H9 (cell line): Measurements from ENCODE around the gene ZNF784. TPM values are rescaled to one million over a fixed set of nuclear protein-coding genes. Genes with fewer than 3 reads are reported as not detected.

Experiments used
- DNase-seq: peaks from one replicate; pipeline ENCODE4 v3.0.0-alpha.2; 2017
- H2AFZ ChIP-seq: one replicate; pipeline ENCODE4 v1.6.1; 2013; ENCODE audit warnings: mild to moderate bottlenecking, low read length, control low read depth, moderate library complexity
- H2AK5ac ChIP-seq: 2 replicates; pipeline ENCODE4 v1.6.1; 2013; ENCODE audit warnings: low read length, control low read depth, mixed read lengths; ENCODE audit not compliant: insufficient read length
- H2BK120ac ChIP-seq: one replicate; pipeline ENCODE4 v1.6.1; 2013; ENCODE audit warnings: low read depth, mild to moderate bottlenecking, low read length, control low read depth, inconsistent platforms; ENCODE audit not compliant: poor library complexity, severe bottlenecking
- H2BK12ac ChIP-seq: 2 replicates; pipeline ENCODE4 v1.6.1; 2013; ENCODE audit warnings: low read length, control low read depth, mixed read lengths, low read depth; ENCODE audit not compliant: insufficient read length
- H2BK15ac ChIP-seq: 2 replicates; pipeline ENCODE4 v1.6.1; 2013; ENCODE audit warnings: low read depth, low read length, control low read depth
- H2BK20ac ChIP-seq: one replicate; pipeline ENCODE4 v1.6.1; 2013; ENCODE audit warnings: low read depth, mild to moderate bottlenecking, low read length, control low read depth, inconsistent platforms; ENCODE audit not compliant: poor library complexity, severe bottlenecking
- H2BK5ac ChIP-seq: 2 replicates; pipeline ENCODE4 v1.6.1; 2013; ENCODE audit warnings: low read length, control low read depth, mixed read lengths; ENCODE audit not compliant: insufficient read length
- H3K14ac ChIP-seq: 2 replicates; pipeline ENCODE4 v1.6.1; 2013; ENCODE audit warnings: low read length, control low read depth; ENCODE audit not compliant: insufficient read depth
- H3K18ac ChIP-seq: 2 replicates; pipeline ENCODE4 v1.6.1; 2013; ENCODE audit warnings: low read depth, mild to moderate bottlenecking, mixed read lengths, low read length, control low read depth; ENCODE audit not compliant: insufficient read length
- H3K23ac ChIP-seq: 2 replicates; pipeline ENCODE4 v1.6.1; 2013; ENCODE audit warnings: low read length, control low read depth, mixed read lengths, low read depth; ENCODE audit not compliant: insufficient read length
- H3K23me2 ChIP-seq: 2 replicates; pipeline ENCODE4 v1.6.1; 2013; ENCODE audit warnings: low read depth, mild to moderate bottlenecking, mixed read lengths, low read length, control low read depth; ENCODE audit not compliant: insufficient read length, poor library complexity, severe bottlenecking
- H3K27ac ChIP-seq: 2 replicates; pipeline ENCODE4 v1.5.1; 2013; ENCODE audit warnings: low read length, control low read depth, mixed read lengths, low read depth; ENCODE audit not compliant: insufficient read length
- H3K27me3 ChIP-seq: 2 replicates; pipeline ENCODE4 v1.6.1; 2013; ENCODE audit warnings: low read length, control low read depth, inconsistent platforms; ENCODE audit not compliant: insufficient read depth
- H3K4ac ChIP-seq: 2 replicates; pipeline ENCODE4 v1.6.1; 2013; ENCODE audit warnings: low read depth, mild to moderate bottlenecking, control low read depth, inconsistent platforms, low read length, moderate library complexity
- H3K4me1 ChIP-seq: 2 replicates; pipeline ENCODE4 v1.6.1; 2013; ENCODE audit warnings: low read length, control low read depth, inconsistent platforms; ENCODE audit not compliant: insufficient read depth
- H3K4me2 ChIP-seq: 2 replicates; pipeline ENCODE4 v1.6.1; 2013; ENCODE audit warnings: low read length, control low read depth, mixed read lengths; ENCODE audit not compliant: insufficient read length, insufficient read depth
- H3K56ac ChIP-seq: 2 replicates; pipeline ENCODE4 v1.6.1; 2013; ENCODE audit warnings: low read depth, mild to moderate bottlenecking, mixed read lengths, low read length, control low read depth; ENCODE audit not compliant: insufficient read length
- H3K79me1 ChIP-seq: 2 replicates; pipeline ENCODE4 v1.6.1; 2013; ENCODE audit warnings: low read depth, mild to moderate bottlenecking, moderate library complexity, low read length, control low read depth, inconsistent platforms; ENCODE audit not compliant: insufficient read depth, poor library complexity, severe bottlenecking
- H3K79me2 ChIP-seq: 2 replicates; pipeline ENCODE4 v1.6.1; 2013; ENCODE audit warnings: low read length, control low read depth, inconsistent platforms; ENCODE audit not compliant: insufficient read depth
- H3K9ac ChIP-seq: 2 replicates; pipeline ENCODE4 v1.6.1; 2013; ENCODE audit warnings: low read length, control low read depth, mixed read lengths; ENCODE audit not compliant: insufficient read length; ENCODE audit errors: extremely low read depth
- H3K9me3 ChIP-seq: one replicate; pipeline ENCODE4 v1.6.1; 2013; ENCODE audit warnings: low read depth, low read length, inconsistent platforms; ENCODE audit not compliant: control insufficient read depth
- H3T11ph ChIP-seq: one replicate; pipeline ENCODE4 v1.6.1; 2013; ENCODE audit warnings: mild to moderate bottlenecking, low read length, control low read depth, inconsistent platforms
- H4K20me1 ChIP-seq: one replicate; pipeline ENCODE4 v1.6.1; 2013; ENCODE audit not compliant: control insufficient read depth, insufficient read length, insufficient read depth
- H4K5ac ChIP-seq: 2 replicates; pipeline ENCODE4 v1.6.1; 2013; ENCODE audit warnings: low read depth, mild to moderate bottlenecking, mixed read lengths, low read length, control low read depth; ENCODE audit not compliant: insufficient read length
- H4K8ac ChIP-seq: replicated peaks from 2 replicates; pipeline ENCODE4 v1.6.1; 2013; ENCODE audit warnings: low read length, control low read depth, mixed read lengths, low read depth; ENCODE audit not compliant: insufficient read length
- H4K91ac ChIP-seq: 2 replicates; pipeline ENCODE4 v1.6.1; 2013; ENCODE audit warnings: low read depth, mild to moderate bottlenecking, moderate library complexity, mixed read lengths, low read length, control low read depth; ENCODE audit not compliant: insufficient read length
- H3K27ac Mint-ChIP-seq, 3 experiments: 2 replicates in 2 of 3; 3 replicates in 1 of 3; pipeline ENCODE4 v1.8.0; 2020 to 2021; ENCODE audit warnings: mixed read lengths in 3 of 3, mild to moderate bottlenecking in 1 of 3, moderate library complexity in 1 of 3
- H3K27me3 Mint-ChIP-seq: 2 replicates; pipeline ENCODE4 v1.8.0; 2021; ENCODE audit warnings: low read depth, mild to moderate bottlenecking, moderate library complexity, mixed read lengths
- H3K36me3 Mint-ChIP-seq, 3 experiments: 2 replicates in 2 of 3; 3 replicates in 1 of 3; pipeline ENCODE4 v1.8.0; 2020 to 2021; ENCODE audit warnings: low read depth in 3 of 3, mixed read lengths in 3 of 3; ENCODE audit not compliant: insufficient read depth in 1 of 3
- H3K4me1 Mint-ChIP-seq, 2 experiments: 2 replicates each; pipeline ENCODE4 v1.8.0; 2020; ENCODE audit warnings: mixed read lengths in 2 of 2
- H3K4me3 Mint-ChIP-seq, 2 experiments: 2 replicates in 1 of 2; 3 replicates in 1 of 2; pipeline ENCODE4 v1.8.0; 2020 to 2021; ENCODE audit warnings: mild to moderate bottlenecking in 2 of 2, mixed read lengths in 2 of 2, moderate library complexity in 1 of 2
- H3K9me3 Mint-ChIP-seq, 2 experiments: 2 replicates in 1 of 2; 3 replicates in 1 of 2; pipeline ENCODE4 v1.8.0; 2020; ENCODE audit warnings: mild to moderate bottlenecking in 2 of 2, mixed read lengths in 2 of 2, moderate library complexity in 1 of 2
- CTCF ChIP-seq: fragments of 200-600 bp; sonication (generic); conservative IDR thresholded peaks from 3 replicates; pipeline ENCODE4 v1.8.0; 2021; ENCODE audit warnings: antibody characterized with exemption, mild to moderate bottlenecking
- WGBS: extraction: QIAGEN DNeasy Blood & Tissue Kit; methylation state at CpG from one replicate; pipeline ENCODE4 v1.1.7; 2013; ENCODE audit warnings: missing lambda C conversion rate, low lambda C conversion rate, mixed read lengths; ENCODE audit not compliant: insufficient read length; ENCODE audit errors: extremely low coverage; 5-methylcytosine and 5-hydroxymethylcytosine counted together
- total RNA-seq: library from RNA; stranded (reverse); gene quantifications from 2 replicates; pipeline ENCODE4 v1.2.1, GENCODE V29; 2021

ZNF784 gene
- total RNA-seq, 1 experiment from 2014 or later: 10.7 TPM

GRCh38 chr19:55661826-55662225 is 37.5 kb upstream of the ZNF784 start:
- no peak overlapping the region for H2BK15ac ChIP-seq
- no peak for TF ChIP-seq CTCF
- H2AFZ ChIP-seq: no peak overlapping the region
- Mint-ChIP-seq H3K27me3 (no peaks in the 10 kb centered on the region), H3K36me3 (peaks cover 63 to 83% (median 74%) of the 10 kb centered on the region in 3 experiments), H3K27ac (no peak overlapping the region; a peak in 2 of 7 replicates), H3K9me3 (no peaks in the 10 kb centered on the region), H3K4me1 (peaks cover 12 to 17% of the 10 kb centered on the region in 2 experiments), H3K4me3 (no peak overlapping the region; a peak in 1 of 5 replicates)
- no peak overlapping the region for H2BK5ac ChIP-seq
- no peak overlapping the region for H3K4ac ChIP-seq
- H3K9me3 ChIP-seq: no peaks in the 10 kb centered on the region
- H4K91ac ChIP-seq: no peak overlapping the region
- no peaks in the 10 kb centered on the region for H3K27me3 ChIP-seq
- H3K79me2 ChIP-seq: peaks cover 38% of the 10 kb centered on the region
- H2AK5ac ChIP-seq: no peak overlapping the region
- H3K18ac ChIP-seq: no peak overlapping the region
- H4K20me1 ChIP-seq: no peaks in the 10 kb centered on the region
- H3K4me1 ChIP-seq: peaks cover 3% of the 10 kb centered on the region; the same call in 1 of the 2 replicates
- H2BK20ac ChIP-seq: no peak overlapping the region
- H3K4me2 ChIP-seq: no peak overlapping the region
- H2BK12ac ChIP-seq: no peak overlapping the region
- no peak overlapping the region for H3T11ph ChIP-seq
- no peak overlapping the region for H3K14ac ChIP-seq
- H3K23ac ChIP-seq: no peak overlapping the region
- no peak overlapping the region for H2BK120ac ChIP-seq
- no peaks in the 10 kb centered on the region for H3K79me1 ChIP-seq
- WGBS: no CpG with 5 or more reads among the region's 7 CpGs
- no peak overlapping the region for H4K5ac ChIP-seq
- no peak overlapping the region for H4K8ac ChIP-seq
- DNase-seq: no peak
- no peak overlapping the region for H3K56ac ChIP-seq
- H3K23me2 ChIP-seq: no peaks in the 10 kb centered on the region
- H3K27ac ChIP-seq: no peak overlapping the region
- H3K9ac ChIP-seq: no peak overlapping the region
